PFSK-1 (cell line): ENCODE measurements around the gene CYTIP.

Experiments
- POLR2AphosphoS5 ChIP-seq: IDR thresholded peaks from 2 replicates; pipeline ENCODE4 v1.6.1; 2012; ENCODE audit warnings: low read depth, mild to moderate bottlenecking, control low read depth, low read length, moderate library complexity
- TAF1 ChIP-seq: IDR thresholded peaks from 2 replicates; pipeline ENCODE4 v1.6.1; 2012; ENCODE audit warnings: low read length, control low read depth, borderline replicate concordance; ENCODE audit not compliant: insufficient read depth

DNA sequence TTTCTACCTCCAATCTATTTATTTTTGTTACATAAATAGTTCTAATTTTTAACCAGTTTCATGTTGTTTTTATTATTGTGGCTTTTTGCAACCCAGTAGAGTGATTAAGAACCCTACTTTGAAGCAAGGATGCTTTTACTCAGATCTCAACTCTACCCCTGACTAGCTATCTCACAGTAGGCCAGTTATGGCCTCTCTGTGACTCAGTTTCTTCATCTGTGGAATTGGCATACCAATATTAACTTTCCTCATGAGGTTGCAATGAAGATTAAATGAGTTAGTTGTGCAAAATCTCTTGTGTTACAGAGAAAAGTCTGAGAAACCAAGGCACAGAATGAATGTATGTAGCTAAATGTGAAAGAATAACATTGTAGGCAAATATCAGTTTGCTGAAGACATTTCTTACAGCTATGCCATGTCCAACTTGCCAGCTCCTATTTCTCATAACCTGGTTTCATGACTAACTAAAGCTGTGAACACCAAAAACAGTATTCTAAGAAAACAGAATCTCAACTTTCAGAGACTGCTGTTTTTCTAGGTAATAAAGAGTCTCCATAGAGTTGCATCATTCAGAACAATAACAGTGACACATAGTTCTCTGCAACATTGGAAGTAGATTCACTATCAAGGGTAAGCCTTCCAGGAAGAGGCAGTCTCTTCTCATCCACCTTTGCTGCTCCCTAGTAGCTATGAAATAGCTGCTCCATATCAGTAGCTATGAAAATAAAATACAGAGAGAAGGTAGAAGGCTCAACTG, 33.2 kb upstream of the CYTIP start:
- no peak for TF ChIP-seq POLR2AphosphoS5
- no peak for TF ChIP-seq TAF1
